Neuronal stem cell (in vitro differentiated cells): ENCODE results near the gene OR5B12.

ENCODE experiments used
- DNase-seq: peaks from one replicate; pipeline ENCODE4 v3.0.0-alpha.2; 2013; ENCODE audit warnings: low spot score
- H2AFZ ChIP-seq: one replicate; pipeline ENCODE4 v1.6.1; 2013; ENCODE audit warnings: mild to moderate bottlenecking, low read length, inconsistent platforms
- H2AK5ac ChIP-seq: 2 replicates; pipeline ENCODE4 v1.6.1; 2013; ENCODE audit warnings: low read depth, mild to moderate bottlenecking, inconsistent platforms, low read length, moderate library complexity, mixed read lengths
- H2BK120ac ChIP-seq: 2 replicates; pipeline ENCODE4 v1.6.1; 2013; ENCODE audit warnings: low read depth, mild to moderate bottlenecking, inconsistent platforms, low read length, moderate library complexity, mixed read lengths
- H2BK12ac ChIP-seq: one replicate; pipeline ENCODE4 v1.6.1; 2013; ENCODE audit warnings: low read length, inconsistent platforms
- H2BK15ac ChIP-seq: 2 replicates; pipeline ENCODE4 v1.6.1; 2013; ENCODE audit warnings: mild to moderate bottlenecking, low read length, inconsistent platforms, mixed read lengths
- H2BK5ac ChIP-seq: one replicate; pipeline ENCODE4 v1.6.1; 2013; ENCODE audit warnings: inconsistent platforms, mild to moderate bottlenecking, low read length, moderate library complexity
- H3K14ac ChIP-seq: one replicate; pipeline ENCODE4 v1.6.1; 2013; ENCODE audit warnings: low read length, inconsistent platforms
- H3K18ac ChIP-seq: 2 replicates; pipeline ENCODE4 v1.6.1; 2013; ENCODE audit warnings: low read length, inconsistent platforms
- H3K23ac ChIP-seq: 2 replicates; pipeline ENCODE4 v1.6.1; 2013; ENCODE audit warnings: low read depth, mild to moderate bottlenecking, mixed read lengths, low read length, inconsistent platforms; ENCODE audit not compliant: poor library complexity
- H3K27ac ChIP-seq: replicated peaks from 3 replicates; pipeline ENCODE4 v1.5.1; 2013; ENCODE audit warnings: low read length, inconsistent platforms
- H3K27me3 ChIP-seq, 3 experiments: 2 replicates each; pipeline ENCODE4 v1.6.1; 2013; ENCODE audit warnings: low read length in 3 of 3, mild to moderate bottlenecking in 2 of 3, inconsistent platforms in 1 of 3, low read depth in 1 of 3, mixed read lengths in 1 of 3, moderate library complexity in 1 of 3; ENCODE audit not compliant: control insufficient read depth in 3 of 3, insufficient read depth in 3 of 3
- H3K36me3 ChIP-seq, 2 donors: replicated peaks in 1 of 2; 2 replicates each; pipeline ENCODE4 v1.6.1; 2013; ENCODE audit warnings: low read length in 2 of 2; ENCODE audit not compliant: control insufficient read depth in 2 of 2, insufficient read depth in 2 of 2
- H3K4ac ChIP-seq: 2 replicates; pipeline ENCODE4 v1.6.1; 2013; ENCODE audit warnings: inconsistent platforms, mild to moderate bottlenecking, low read length, moderate library complexity
- H3K4me1 ChIP-seq, 2 donors: 1 replicate in 1 of 2; 2 replicates in 1 of 2; pipeline ENCODE4 v1.6.1; 2013; ENCODE audit warnings: low read length in 2 of 2, low read depth in 1 of 2; ENCODE audit not compliant: control insufficient read depth in 2 of 2, insufficient read depth in 1 of 2
- H3K4me2 ChIP-seq: one replicate; pipeline ENCODE4 v1.6.1; 2013; ENCODE audit warnings: mild to moderate bottlenecking, low read length, inconsistent platforms; ENCODE audit not compliant: insufficient read depth, poor library complexity, severe bottlenecking
- H3K4me3 ChIP-seq, 2 donors: 2 replicates each; pipeline ENCODE4 v1.5.1; 2013; ENCODE audit warnings: low read length in 2 of 2, mild to moderate bottlenecking in 2 of 2, inconsistent platforms in 1 of 2, moderate library complexity in 1 of 2
- H3K79me1 ChIP-seq: one replicate; pipeline ENCODE4 v1.6.1; 2013; ENCODE audit warnings: low read depth, mild to moderate bottlenecking, inconsistent platforms, low read length, moderate library complexity
- H3K9ac ChIP-seq: one replicate; pipeline ENCODE4 v1.6.1; 2013; ENCODE audit warnings: mild to moderate bottlenecking, low read depth, low read length, inconsistent platforms; ENCODE audit not compliant: poor library complexity
- H3K9me3 ChIP-seq, 2 donors: replicated peaks in 1 of 2; 2 replicates each; pipeline versions ENCODE3 to v1.6.1; 2013; ENCODE audit warnings: low read length in 2 of 2, mild to moderate bottlenecking in 2 of 2, inconsistent platforms in 1 of 2, low read depth in 1 of 2, mixed read lengths in 1 of 2, moderate library complexity in 1 of 2; ENCODE audit not compliant: control insufficient read depth in 2 of 2, insufficient read depth in 1 of 2
- H4K8ac ChIP-seq: one replicate; pipeline ENCODE4 v1.6.1; 2013; ENCODE audit warnings: low read depth, mild to moderate bottlenecking, inconsistent platforms, low read length, moderate library complexity
- H4K91ac ChIP-seq: one replicate; pipeline ENCODE4 v1.6.1; 2013; ENCODE audit warnings: low read length, low read depth, mild to moderate bottlenecking, inconsistent platforms; ENCODE audit not compliant: poor library complexity
- WGBS, 2 donors: extraction: QIAGEN DNeasy Blood & Tissue Kit; methylation state at CpG; one replicate each; pipeline ENCODE4 v1.1.7; 2013; ENCODE audit warnings: missing lambda C conversion rate in 2 of 2, mixed read lengths in 1 of 2; ENCODE audit not compliant: insufficient read length in 2 of 2, insufficient replicate concordance in 1 of 2; ENCODE audit errors: extremely low coverage in 2 of 2; 5-methylcytosine and 5-hydroxymethylcytosine counted together

OR5B12 gene

DNA sequence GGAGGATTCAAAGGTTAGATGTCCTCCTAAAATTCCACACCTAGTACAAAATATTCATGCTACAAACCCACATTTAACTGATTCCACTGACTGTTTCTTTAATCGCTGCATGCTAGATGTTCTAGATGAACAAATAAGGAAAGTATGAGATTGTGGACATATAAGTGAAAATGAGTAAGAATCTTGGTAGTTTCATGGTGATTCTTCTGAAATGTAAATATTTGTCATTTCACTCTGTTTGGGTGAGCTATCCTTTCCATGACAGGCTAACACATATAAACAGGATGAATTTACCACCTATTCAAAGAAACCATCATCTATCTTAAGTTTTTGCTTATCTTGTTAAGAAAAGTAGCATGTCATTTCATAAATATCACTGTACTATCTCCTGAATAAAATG, 50.2 kb downstream of the OR5B12 start:
- H3K27me3 ChIP-seq, result no peaks in the 10 kb centered on the region
- no peak overlapping the region for H3K9ac ChIP-seq
- no peak overlapping the region for H2BK15ac ChIP-seq
- H3K4me3 ChIP-seq, result no peak overlapping the region
- H3K27ac ChIP-seq, result no peak overlapping the region
- H4K8ac ChIP-seq, result no peak overlapping the region
- no peak overlapping the region for H3K14ac ChIP-seq
- H3K23ac ChIP-seq, result no peak overlapping the region
- H4K91ac ChIP-seq, result no peak overlapping the region
- DNase-seq, result no peak
- no peak overlapping the region for H2BK120ac ChIP-seq
- H2BK5ac ChIP-seq, result no peak overlapping the region
- no peak overlapping the region for H2BK12ac ChIP-seq
- H2AK5ac ChIP-seq, result no peak overlapping the region
- no peak overlapping the region for H2AFZ ChIP-seq
- H3K18ac ChIP-seq, result no peak overlapping the region
- no peak overlapping the region for H3K4me2 ChIP-seq
- H3K4ac ChIP-seq, result no peak overlapping the region
- H3K36me3 ChIP-seq, result no peaks in the 10 kb centered on the region
- no CpG with 5 or more reads among the region's 1 CpG for WGBS, 2 donors
- no peaks in the 10 kb centered on the region for H3K79me1 ChIP-seq
- peaks cover 0 to 4% of the 10 kb centered on the region in 2 donors for H3K9me3 ChIP-seq
- no peaks in the 10 kb centered on the region for H3K4me1 ChIP-seq

DNA sequence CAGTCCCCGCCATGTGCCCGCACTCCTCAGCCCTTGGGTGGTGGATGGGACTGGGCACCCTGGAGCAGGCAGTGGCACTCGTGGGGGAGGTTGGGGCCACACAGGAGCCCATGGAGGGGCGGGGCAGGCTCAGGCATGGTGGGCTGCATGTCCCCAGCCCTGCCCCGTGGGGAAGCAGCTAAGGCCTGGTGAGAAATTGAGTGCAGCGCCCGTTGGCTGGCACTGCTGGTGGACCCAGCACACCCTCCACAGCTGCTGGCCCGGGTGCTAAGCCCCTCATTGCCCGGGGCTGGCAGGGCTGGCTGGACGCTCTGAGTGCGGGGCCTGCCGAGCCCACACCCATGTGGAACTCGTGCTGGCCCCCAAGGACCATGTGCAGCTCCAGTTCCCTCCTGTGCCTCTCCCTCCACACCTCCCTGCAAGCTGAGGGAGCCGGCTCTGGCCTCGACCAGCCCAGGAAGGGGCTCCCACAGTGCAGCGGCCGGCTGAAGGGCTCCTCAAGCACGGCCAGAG, 51.4 kb downstream of the OR5B12 start:
- Histone ChIP-seq H3K27ac (no peak overlapping the region), H2BK12ac (no peak overlapping the region), H2AFZ (peak overlapping the region; percentile 17), H2BK5ac (no peak overlapping the region), H3K4me1 (no peaks in the 10 kb centered on the region), H3K4me2 (no peak overlapping the region), H3K14ac (no peak overlapping the region), H2BK15ac (no peak overlapping the region), H3K9ac (no peak overlapping the region), H2AK5ac (no peak overlapping the region), H3K4me3 (no peak overlapping the region), H4K91ac (no peak overlapping the region), H3K79me1 (no peaks in the 10 kb centered on the region), H3K27me3 (no peaks in the 10 kb centered on the region), H4K8ac (no peak overlapping the region), H3K23ac (peak overlapping the region; percentile 25), H3K36me3 (no peaks in the 10 kb centered on the region), H2BK120ac (no peak overlapping the region), H3K18ac (no peak overlapping the region), H3K9me3 (peaks cover 0 to 4% of the 10 kb centered on the region in 2 donors), H3K4ac (no peak overlapping the region)
- WGBS, 2 donors, result no CpG with 5 or more reads among the region's 18 CpGs
- no peak for DNase-seq
